Stimulated activated naive B cell treated with anti-CD40 and anti-IgM and Interleukin-4, amounts not matched to agents 10 μg/mL and 1 μg/mL and 100 μg/mL, for 72 hours (primary cell): ENCODE results near the gene NEU2.
"Not testable (repeated sequence)": the region's sequence is repeated elsewhere in the genome, so short reads cannot be mapped to it uniquely, and the experiment has no call there.

Experiments used
- ATAC-seq, 2 donors: fragments of 150-1000 bp; cut with Tn5 transposase; replicated peaks; 2 replicates each; pipeline ENCODE4 v1.10.0; 2021; ENCODE audit warnings: moderate library complexity in 1 of 2
- DNase-seq: peaks from one replicate; pipeline ENCODE4 v3.0.0; 2021
- H3K27ac Mint-ChIP-seq: one replicate; pipeline ENCODE4 v1.8.0; 2022; ENCODE audit warnings: mild to moderate bottlenecking, mixed read lengths
- H3K27me3 Mint-ChIP-seq, 2 donors: one replicate each; pipeline ENCODE4 v1.8.0; 2022; ENCODE audit warnings: mixed read lengths in 2 of 2
- H3K36me3 Mint-ChIP-seq, 2 donors: one replicate each; pipeline ENCODE4 v1.8.0; 2022; ENCODE audit warnings: mixed read lengths in 2 of 2, mild to moderate bottlenecking in 1 of 2
- H3K4me1 Mint-ChIP-seq, 2 donors: one replicate each; pipeline ENCODE4 v1.8.0; 2022; ENCODE audit warnings: mixed read lengths in 2 of 2, mild to moderate bottlenecking in 1 of 2
- H3K4me3 Mint-ChIP-seq, 2 donors: one replicate each; pipeline ENCODE4 v1.8.0; 2022; ENCODE audit warnings: mild to moderate bottlenecking in 2 of 2, mixed read lengths in 2 of 2, moderate library complexity in 1 of 2
- H3K9me3 Mint-ChIP-seq, 2 donors: one replicate each; pipeline ENCODE4 v1.8.0; 2022; ENCODE audit warnings: mixed read lengths in 2 of 2, mild to moderate bottlenecking in 1 of 2

Gene NEU2

DNA sequence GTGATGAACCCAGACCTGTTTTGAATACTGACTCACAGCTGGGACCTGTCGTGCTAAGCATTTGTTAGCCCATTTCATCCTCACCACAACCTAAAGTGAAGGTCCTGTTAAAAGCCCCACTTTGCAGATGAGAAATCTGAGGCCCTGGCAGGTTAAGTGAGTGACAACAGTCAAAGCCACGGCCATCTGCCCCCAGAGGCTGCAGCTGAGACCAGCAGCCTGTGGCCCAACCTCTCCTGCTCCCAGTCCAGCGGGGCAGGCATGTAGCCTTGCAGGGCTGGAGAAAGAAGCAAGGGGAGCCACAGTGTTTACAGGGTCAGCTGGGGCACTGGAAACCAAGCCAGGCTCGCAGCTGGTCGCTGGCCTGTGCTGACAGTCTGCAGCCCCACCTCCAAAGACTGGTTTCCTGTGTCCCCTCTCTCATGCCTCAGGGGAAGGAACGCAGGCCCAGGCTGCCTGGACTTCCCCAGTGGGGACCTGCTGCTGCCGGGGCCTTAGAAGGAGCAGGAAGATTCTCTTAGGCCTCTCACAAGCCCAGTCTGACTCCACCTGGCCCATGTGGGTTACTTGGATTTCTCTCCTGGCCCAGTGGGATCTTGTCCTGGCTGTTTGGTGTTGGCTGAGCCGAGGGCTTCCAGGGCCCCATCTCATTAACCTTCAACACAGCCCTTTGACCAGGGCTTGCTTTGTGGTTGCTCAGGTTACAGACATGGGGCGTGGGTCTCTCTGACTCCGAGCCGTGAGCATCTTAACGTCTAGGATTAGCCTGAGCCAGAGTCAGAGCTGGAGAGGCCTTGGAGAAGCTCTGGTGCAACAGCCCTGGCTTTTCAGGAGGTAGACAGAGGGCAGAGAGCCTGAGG lies 29.3 kb downstream of the NEU2 start:
- H3K4me1 Mint-ChIP-seq = peaks cover 43 to 68% of the 10 kb centered on the region in 2 donors
- DNase-seq = peak; percentile 48
- no peaks in the 10 kb centered on the region for H3K9me3 Mint-ChIP-seq

DNA sequence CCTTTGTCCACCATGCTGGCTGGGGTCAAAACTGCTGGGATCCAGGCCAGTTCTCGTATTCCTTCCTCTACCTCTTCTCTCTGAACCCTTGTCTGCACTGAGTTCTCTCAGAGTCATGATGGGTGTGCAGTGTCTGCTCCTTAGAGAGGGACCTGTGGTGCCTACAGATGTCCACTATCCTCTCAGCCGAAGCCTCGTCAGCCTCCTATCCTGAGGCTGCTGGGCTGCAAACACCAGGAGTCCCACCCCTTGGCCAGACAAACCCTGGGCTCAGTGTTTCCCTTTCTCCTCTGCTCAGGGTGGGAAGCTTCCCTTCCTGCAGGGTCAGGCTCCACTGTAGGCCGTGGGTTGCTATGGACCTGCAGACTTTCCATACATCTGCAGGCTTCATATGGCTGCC lies 30.0 kb downstream of the NEU2 start:
- H3K4me3 Mint-ChIP-seq = peak overlapping the region; percentile 98 to 99
- DNase-seq = no peak
- no peaks in the 10 kb centered on the region for H3K9me3 Mint-ChIP-seq
- peaks cover 44 to 74% of the 10 kb centered on the region in 2 donors for H3K4me1 Mint-ChIP-seq
- peak overlapping the region; percentile 99 for H3K27ac Mint-ChIP-seq
- ATAC-seq = no peak
- H3K27me3 Mint-ChIP-seq = no peaks in the 10 kb centered on the region
- peaks cover 52 to 65% of the 10 kb centered on the region in 2 donors for H3K36me3 Mint-ChIP-seq

More for the DNA sequence above, 29.3 kb downstream of the NEU2 start:
- Mint-ChIP-seq H3K36me3 (peaks cover 48 to 58% of the 10 kb centered on the region in 2 donors), H3K27ac (peak overlapping the region; percentile 99), H3K4me3 (peak overlapping the region; percentile 98 to 99), H3K27me3 (no peaks in the 10 kb centered on the region)
- ATAC-seq = peak; percentile 19 to 38

DNA sequence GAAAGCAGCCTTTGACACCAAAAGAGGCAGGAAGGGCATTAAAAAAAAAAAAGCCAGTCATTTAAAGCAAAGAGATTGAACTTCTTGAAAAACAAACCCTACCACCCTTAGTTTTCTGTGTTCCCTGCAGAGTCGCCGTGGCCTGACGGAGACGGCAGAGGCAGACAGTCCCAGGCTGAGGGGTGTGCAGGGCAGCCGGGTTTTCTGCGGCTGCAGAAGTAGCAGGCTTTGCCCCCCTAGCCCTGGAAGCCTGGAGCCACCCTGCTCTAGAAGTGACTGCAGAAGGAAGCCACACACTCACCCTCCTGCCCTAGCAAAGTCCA lies 30.4 kb downstream of the NEU2 start:
- H3K9me3 Mint-ChIP-seq = no peaks in the 10 kb centered on the region
- H3K27me3 Mint-ChIP-seq = no peaks in the 10 kb centered on the region
- peak; percentile 2 for ATAC-seq
- DNase-seq = no peak
- H3K4me1 Mint-ChIP-seq = peaks cover 44 to 79% of the 10 kb centered on the region in 2 donors
- peak overlapping the region; percentile 99 for H3K27ac Mint-ChIP-seq
- H3K36me3 Mint-ChIP-seq = peaks cover 52 to 69% of the 10 kb centered on the region in 2 donors
- peak overlapping the region; percentile 98 to 99 for H3K4me3 Mint-ChIP-seq

GRCh38 chr2:233063269-233063975 lies 30.9 kb downstream of the NEU2 start:
- Mint-ChIP-seq H3K4me3 (peak overlapping the region; percentile 98 to 99), H3K4me1 (peaks cover 41 to 79% of the 10 kb centered on the region in 2 donors), H3K9me3 (no peaks in the 10 kb centered on the region), H3K27ac (peak overlapping the region; percentile 99), H3K36me3 (peaks cover 53 to 74% of the 10 kb centered on the region in 2 donors), H3K27me3 (no peaks in the 10 kb centered on the region)
- peak; percentile 41 for ATAC-seq
- DNase-seq = peak; percentile 59

GRCh38 chr2:233063976-233064411 lies 31.5 kb downstream of the NEU2 start:
- H3K4me3 Mint-ChIP-seq = peak overlapping the region; percentile 98 to 99
- no peak for ATAC-seq
- H3K27me3 Mint-ChIP-seq = no peaks in the 10 kb centered on the region
- no peak for DNase-seq
- H3K27ac Mint-ChIP-seq = peak overlapping the region; percentile 99
- peaks cover 43 to 79% of the 10 kb centered on the region in 2 donors for H3K4me1 Mint-ChIP-seq
- H3K9me3 Mint-ChIP-seq = no peaks in the 10 kb centered on the region
- peaks cover 58 to 80% of the 10 kb centered on the region in 2 donors for H3K36me3 Mint-ChIP-seq

- Mint-ChIP-seq H3K4me1 (peaks cover 43 to 80% of the 10 kb centered on the region in 2 donors), H3K4me3 (peak overlapping the region; percentile 98 to 99), H3K36me3 (peaks cover 60 to 82% of the 10 kb centered on the region in 2 donors), H3K27me3 (no peaks in the 10 kb centered on the region), H3K27ac (peak overlapping the region; percentile 81), H3K9me3 (no peaks in the 10 kb centered on the region)
- DNase-seq (no peak), ATAC-seq (no peak)
These were observed 32.2 kb downstream of the NEU2 start for GRCh38 chr2:233064530-233065199.

- peaks cover 43 to 80% of the 10 kb centered on the region in 2 donors for H3K4me1 Mint-ChIP-seq
These were observed 32.7 kb downstream of the NEU2 start for GRCh38 chr2:233065200-233065589.

GRCh38 chr2:233065954-233066470 lies 33.5 kb downstream of the NEU2 start:
- Mint-ChIP-seq H3K27ac (peak overlapping the region; percentile 73), H3K36me3 (peaks cover 57 to 86% of the 10 kb centered on the region in 2 donors), H3K27me3 (no peaks in the 10 kb centered on the region), H3K4me3 (peak overlapping the region in 1 of 2 donors; percentile 41), H3K9me3 (no peaks in the 10 kb centered on the region), H3K4me1 (peaks cover 48 to 88% of the 10 kb centered on the region in 2 donors)
- no peak for DNase-seq
- ATAC-seq = no peak

More at GRCh38 chr2:233065200-233065589, 32.7 kb downstream of the NEU2 start:
- H3K36me3 Mint-ChIP-seq = peaks cover 60 to 86% of the 10 kb centered on the region in 2 donors
- H3K27ac Mint-ChIP-seq = peak overlapping the region; percentile 81
- not testable (repeated sequence) for H3K9me3 Mint-ChIP-seq, DNase-seq, H3K27me3 Mint-ChIP-seq, ATAC-seq
- peak overlapping the region; percentile 73 to 99 for H3K4me3 Mint-ChIP-seq

DNA sequence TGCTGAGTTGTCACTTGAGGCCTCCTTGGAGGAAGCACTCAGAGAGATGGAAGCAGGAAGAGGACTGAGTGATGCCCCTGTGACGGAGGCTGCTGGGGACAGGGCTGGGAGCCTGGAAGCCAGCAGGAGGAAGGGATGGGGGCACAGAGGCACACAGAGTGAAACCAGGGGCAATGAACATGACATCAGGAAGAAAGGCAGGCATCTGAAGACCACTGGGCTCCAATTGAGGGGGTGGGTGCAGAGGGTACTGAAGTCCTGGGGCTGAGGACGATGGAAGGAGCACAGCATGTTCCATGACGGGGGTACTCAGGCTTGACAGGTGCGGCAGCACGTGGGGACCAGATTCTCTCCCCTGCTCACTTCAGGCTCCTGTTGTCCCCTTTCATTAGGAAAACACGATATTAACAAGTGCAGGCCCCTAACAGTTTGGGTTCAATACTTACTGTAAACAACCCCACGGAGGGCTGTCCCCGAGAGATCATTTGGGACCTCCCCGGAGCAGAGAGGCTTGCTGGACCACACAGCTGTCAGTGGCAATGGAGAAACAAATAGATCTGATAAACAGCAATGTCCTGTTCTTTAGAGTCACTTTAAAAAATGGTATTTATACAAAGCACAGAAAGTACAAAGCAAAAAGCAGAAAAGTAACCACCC lies 36.4 kb downstream of the NEU2 start:
- ATAC-seq (peak; percentile 21 to 25), DNase-seq (no peak)
- Mint-ChIP-seq H3K27ac (peak overlapping the region; percentile 81), H3K4me3 (peak overlapping the region; percentile 75 to 77), H3K4me1 (peaks cover 49 to 78% of the 10 kb centered on the region in 2 donors), H3K9me3 (peaks cover 2 to 4% of the 10 kb centered on the region in 2 donors), H3K36me3 (peaks cover 48 to 69% of the 10 kb centered on the region in 2 donors), H3K27me3 (no peaks in the 10 kb centered on the region)

- Mint-ChIP-seq H3K4me3 (peak overlapping the region; percentile 32 to 48), H3K36me3 (peaks cover 31 to 44% of the 10 kb centered on the region in 2 donors), H3K27me3 (no peaks in the 10 kb centered on the region), H3K27ac (peak overlapping the region; percentile 87), H3K9me3 (peaks cover 2 to 4% of the 10 kb centered on the region in 2 donors), H3K4me1 (peaks cover 37 to 42% of the 10 kb centered on the region in 2 donors)
- no peak for ATAC-seq
- no peak for DNase-seq
These were observed 40.4 kb downstream of the NEU2 start for GRCh38 chr2:233072838-233073237.

DNA sequence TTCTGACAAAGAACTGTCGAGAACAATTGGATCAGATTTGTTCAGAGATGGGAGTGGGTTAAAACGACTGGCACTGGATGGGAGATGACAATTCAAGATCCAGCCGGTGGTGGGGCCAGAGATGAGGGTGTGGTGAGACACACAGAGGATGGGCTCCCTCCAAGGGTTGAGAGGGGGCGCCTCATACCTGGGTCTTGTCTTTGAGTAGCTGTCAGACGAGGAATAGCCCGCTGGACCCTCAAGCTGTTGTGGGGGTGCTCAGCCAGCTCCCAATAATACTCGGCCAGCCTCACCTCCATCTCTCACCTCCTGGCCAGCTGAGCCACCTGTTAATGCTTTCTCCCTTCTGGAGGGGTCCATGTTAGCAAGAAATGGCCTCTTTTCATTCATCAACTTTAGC lies 41.6 kb downstream of the NEU2 start:
- H3K9me3 Mint-ChIP-seq = peaks cover 2 to 4% of the 10 kb centered on the region in 2 donors
- H3K4me3 Mint-ChIP-seq = no peak overlapping the region
- ATAC-seq (no peak), DNase-seq (no peak)
- H3K27me3 Mint-ChIP-seq = no peaks in the 10 kb centered on the region
- peaks cover 37 to 42% of the 10 kb centered on the region in 2 donors for H3K4me1 Mint-ChIP-seq
- peaks cover 27 to 43% of the 10 kb centered on the region in 2 donors for H3K36me3 Mint-ChIP-seq
- no peak overlapping the region for H3K27ac Mint-ChIP-seq

DNA sequence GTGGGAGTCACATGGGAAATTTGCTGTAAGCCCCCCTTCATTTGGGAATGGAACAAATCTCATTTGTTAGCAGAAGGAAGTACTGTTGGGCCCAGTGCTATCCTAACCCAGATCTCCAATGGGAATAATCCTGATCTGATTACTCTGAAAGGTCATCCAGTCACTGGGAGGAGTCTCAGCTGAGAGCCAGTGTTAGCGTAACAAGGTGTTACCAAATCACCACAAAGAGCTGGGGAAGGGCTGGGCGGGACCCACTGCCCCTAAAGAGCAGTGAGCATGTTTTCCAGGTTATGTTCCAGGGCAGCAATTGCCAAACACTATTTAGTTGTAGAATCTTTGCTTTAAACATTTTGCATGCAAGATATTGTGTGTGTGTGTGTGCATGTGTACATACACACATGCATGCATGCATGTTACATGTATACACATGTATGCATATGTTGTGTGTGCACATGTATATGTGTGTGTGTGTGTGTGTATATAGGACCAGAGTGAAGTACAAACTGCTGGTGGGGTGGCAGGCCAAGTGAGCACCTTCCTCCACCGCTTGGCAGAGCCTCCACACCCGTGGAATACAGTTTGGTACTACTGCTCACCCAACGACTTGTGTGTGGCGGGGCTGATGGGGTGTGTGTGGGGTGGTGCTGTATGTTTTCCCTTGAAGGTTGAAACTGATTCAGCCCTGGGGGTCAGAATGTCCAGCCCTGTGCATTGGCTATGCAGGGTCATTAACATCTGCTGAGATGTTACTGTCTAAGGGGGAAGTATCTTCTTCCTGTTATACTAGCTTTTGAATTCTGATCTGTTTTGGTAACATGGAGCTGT lies 42.9 kb downstream of the NEU2 start:
- peaks cover 2 to 4% of the 10 kb centered on the region in 2 donors for H3K9me3 Mint-ChIP-seq
- H3K27ac Mint-ChIP-seq = no peak overlapping the region
- H3K27me3 Mint-ChIP-seq = no peaks in the 10 kb centered on the region
- ATAC-seq = peak; percentile 49 to 53
- H3K4me1 Mint-ChIP-seq = peaks cover 37 to 44% of the 10 kb centered on the region in 2 donors
- DNase-seq = no peak
- no peak overlapping the region for H3K4me3 Mint-ChIP-seq
- peaks cover 38 to 46% of the 10 kb centered on the region in 2 donors for H3K36me3 Mint-ChIP-seq

DNA sequence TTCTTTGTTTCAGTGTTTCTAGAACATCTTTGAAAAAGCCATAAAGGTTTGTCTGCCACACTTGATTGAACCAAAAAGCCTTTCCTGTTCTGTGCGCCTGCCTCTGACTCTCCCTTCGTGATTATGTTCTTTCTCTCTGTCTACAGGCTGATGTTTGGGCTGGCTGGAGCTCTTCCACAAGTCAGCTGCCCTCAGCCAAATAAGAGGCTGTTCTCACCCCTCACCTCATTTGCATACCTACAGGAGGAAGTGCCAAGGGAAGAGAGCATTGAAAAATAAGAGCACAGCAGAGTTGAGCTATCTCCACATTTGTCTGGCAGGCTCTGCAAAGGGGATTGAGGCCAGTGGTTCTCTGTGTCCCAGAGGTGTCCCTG lies 43.5 kb downstream of the NEU2 start:
- Mint-ChIP-seq H3K4me3 (no peak overlapping the region), H3K9me3 (peaks cover 2 to 4% of the 10 kb centered on the region in 2 donors), H3K4me1 (peaks cover 40 to 44% of the 10 kb centered on the region in 2 donors), H3K27me3 (no peaks in the 10 kb centered on the region), H3K27ac (no peak overlapping the region), H3K36me3 (peaks cover 42 to 46% of the 10 kb centered on the region in 2 donors)
- peak; percentile 83 to 90 for ATAC-seq
- peak; percentile 56 for DNase-seq
